Dermis microvascular lymphatic vessel endothelial cell (primary cell): Measurements from ENCODE around the gene PPP1R27. TPM values are rescaled to one million over a fixed set of nuclear protein-coding genes. Genes with fewer than 3 reads are reported as not detected.

ENCODE experiments used
- DNase-seq, 2 donors: peaks; one replicate each; pipeline versions ENCODE4 v3.0.0 to v3.0.0-alpha.2; 2010; ENCODE audit warnings: low read depth in 2 of 2
- total RNA-seq: library from RNA; depleted of rRNA; stranded (reverse); fragments of >200 nt; gene quantifications from 2 replicates; pipeline ENCODE4 v1.2.1, GENCODE V29; 2014

Gene PPP1R27
- total RNA-seq, 1 donor from 2014 or later = not detected

DNA sequence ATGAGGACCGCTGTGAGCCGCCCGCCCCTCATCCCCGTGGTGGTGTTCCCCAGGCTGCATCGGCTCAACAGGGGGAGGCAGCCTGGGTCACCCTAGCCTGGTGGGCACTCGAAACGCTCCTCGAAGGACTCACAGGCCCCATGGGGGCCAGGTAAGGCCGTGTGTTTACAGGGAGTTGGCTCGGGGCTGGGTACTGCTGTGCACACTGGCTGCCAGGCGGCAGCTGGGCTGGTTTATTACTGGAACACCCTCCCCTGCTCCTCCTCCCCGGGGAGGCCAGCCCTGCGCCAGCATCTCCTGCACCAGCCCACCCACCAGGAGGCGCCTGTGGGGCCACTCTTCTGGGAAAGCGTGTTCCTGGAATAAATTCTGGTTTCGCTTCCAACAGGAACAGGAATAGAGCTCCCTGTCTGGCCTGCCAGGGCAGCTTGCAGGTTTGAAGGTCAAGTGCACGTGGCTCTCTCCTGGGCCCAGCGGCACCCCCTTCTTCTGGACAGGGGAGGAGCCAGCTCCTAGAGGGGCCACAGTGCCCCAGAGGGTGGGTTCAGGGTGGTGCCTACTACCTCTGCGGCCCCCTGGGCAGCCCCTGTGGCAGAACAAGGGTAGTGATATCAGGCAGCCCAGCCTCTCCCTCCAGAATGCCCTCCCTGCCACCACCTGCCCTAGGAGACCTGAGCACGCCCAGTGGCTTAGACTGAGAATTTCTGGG is 13.1 kb downstream of the PPP1R27 start:
- peak; percentile 68 to 78 for DNase-seq

DNA sequence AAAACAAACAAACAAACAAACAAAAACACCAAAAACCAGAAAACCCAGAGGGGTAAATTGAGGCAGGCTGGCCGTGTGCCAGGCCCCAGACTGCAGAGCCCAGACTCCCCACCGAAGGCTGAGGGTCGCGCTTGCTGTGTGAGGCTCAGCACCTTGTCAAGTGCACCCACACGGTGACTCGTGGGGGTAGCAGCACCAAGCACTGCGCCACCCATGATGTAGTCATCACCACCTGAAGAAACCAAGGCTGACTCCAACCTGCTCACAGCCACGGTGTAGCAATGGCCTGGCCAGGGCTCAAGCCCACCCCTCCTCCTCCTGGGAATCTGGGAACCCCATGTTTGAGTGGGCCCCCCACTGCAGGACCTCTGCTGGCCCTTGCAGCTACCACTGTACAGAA is 13.7 kb downstream of the PPP1R27 start:
- no peak for DNase-seq

DNA sequence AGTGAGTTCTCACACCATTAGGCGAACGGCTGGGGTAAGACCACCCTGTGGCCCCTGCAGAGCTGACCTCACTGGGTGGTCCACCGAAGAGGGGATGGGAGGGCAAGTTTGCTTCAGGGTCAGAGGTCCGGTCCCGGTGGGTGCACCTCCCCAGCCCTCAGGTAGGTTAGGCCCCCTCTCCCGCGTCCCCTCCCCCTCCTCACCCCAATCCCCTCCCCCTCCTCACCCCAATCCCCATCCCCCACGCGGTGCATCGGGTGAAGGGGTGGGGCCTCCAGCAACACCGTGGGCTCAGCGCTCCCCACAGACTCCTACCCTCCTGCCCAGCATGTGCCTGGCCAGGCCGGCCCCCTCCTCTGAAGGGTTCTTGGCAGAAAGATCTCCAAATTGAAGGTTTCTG is 15.1 kb downstream of the PPP1R27 start:
- DNase-seq = no peak

DNA sequence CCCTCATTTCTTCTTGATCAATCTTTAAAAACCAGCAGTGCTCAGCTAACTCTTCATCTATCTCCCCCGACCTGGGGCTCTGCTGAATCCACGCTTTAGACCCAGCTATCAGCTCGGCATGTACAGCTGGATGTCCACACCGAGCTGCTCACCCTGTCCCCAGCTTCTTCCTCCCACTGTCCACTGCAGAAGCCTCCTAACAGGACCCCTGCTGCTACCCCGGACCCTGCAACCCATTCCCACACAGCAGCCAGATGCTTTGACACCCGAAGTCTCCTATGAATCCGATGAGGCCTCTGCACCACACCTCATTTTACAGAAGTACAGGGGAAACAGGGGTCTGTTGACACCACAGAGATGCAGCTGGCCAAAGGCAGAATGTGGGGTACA is 17.1 kb downstream of the PPP1R27 start:
- DNase-seq = no peak

DNA sequence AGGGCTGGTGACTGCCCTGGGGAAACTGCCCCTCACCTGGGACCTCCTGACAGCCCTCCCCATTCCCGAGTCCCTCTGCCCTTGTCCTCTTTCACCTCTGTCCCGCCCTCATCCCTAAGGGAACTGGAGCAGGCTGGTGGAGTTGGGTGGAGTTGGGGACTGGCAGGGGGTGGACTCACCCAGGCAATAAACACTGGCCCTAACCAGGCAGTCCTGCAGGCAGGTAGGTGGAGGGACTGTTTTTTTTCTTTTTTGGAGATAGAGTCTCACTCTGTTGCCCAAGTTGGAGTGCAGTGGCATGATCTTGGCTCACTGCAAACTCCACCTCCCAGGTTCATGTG is 19.2 kb downstream of the PPP1R27 start:
- DNase-seq = no peak

DNA sequence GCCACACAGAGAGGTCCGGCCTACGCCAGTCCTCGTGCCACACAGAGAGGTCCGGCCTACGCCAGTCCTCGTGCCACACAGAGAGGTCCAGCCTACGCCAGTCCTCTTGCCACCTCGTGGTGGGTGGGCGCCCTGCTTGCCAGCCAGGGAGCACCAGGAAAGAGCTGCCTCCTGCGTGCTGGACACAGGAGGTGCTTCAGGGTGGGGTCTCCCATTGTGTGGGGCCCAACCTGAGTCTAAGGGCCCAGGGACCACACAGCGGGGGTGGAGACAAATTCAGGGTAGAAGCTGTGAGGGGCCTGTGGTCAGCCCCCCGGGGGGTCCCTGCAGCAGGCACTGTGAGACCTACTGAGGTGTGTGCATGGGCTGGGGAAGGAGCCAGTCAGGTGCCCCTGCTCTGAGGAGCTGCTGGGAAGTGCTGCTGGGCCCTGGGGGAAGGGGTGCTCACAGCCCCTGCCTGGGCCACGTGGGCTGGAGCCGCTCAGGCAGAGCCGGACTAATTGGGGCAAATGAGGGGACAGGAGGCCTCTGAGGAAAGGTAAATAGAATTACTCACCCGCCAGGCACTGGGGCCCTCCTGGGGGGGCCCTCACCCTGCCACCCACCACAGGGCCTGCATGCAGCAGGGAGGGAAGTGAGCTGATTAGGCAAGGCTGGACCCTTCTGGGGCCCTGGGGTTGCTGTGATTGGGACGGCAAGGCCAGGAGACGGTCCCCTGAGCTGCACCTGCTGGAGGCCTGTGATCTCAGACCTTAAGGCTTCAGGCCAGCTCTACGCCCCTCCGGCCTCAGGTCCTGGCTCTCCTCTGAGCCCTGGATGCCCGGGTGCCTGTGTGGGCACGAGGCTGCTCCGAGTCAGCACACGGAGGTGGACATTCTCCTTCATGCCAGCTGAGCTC is 19.9 kb downstream of the PPP1R27 start:
- DNase-seq = no peak

DNA sequence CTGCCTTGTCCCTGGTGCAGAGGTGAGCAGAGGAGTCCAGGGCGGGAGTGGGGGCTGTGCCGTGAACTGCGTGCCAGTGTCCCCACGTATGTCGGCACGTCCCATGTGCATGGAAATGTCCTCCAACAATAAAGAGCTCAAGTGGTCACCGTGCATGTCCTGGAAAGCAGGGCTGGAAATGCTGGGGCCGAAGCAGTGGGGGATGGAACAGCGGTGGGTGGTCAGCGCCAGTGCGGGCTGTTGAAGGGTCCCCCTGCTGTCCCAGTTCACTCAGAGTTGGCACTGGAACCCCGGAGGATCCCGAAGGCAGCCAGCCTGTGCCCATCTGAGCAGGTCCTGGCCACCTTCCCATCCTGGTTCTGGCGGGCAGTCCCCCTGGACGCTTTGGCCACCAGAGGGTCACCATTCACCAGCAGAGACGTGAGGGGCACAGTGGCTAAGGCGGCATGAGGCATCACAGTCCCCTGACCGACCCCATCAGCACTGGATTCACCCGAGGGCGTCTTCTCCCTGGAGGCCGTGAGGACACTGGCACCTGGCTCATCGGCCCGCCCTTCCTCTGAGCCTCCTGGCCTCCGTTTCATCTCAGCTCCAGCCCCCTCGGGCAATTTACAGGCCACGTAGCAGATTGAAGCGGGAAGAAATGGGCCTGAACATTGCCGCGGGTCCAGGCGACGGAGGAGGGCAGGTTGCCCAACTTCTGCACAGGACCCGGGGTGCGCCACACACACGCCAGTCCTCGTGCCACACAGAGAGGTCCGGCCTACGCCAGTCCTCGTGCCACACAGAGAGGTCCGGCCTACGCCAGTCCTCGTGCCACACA is 20.8 kb downstream of the PPP1R27 start:
- DNase-seq = no peak

DNA sequence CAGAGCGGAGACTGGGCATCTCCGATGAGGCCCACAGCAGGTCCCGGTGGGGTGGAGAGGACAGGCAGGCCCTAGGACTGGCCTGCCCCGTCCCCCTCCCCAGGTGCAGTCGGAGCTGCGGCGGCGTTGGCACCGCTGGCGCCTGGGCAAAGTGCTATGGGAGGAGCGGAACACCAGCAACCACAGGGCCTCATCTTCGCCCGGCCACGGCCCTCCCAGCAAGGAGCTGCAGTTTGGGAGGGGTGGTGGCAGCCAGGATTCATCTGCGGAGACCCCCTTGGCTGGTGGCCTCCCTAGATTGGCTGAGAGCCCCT is 21.5 kb downstream of the PPP1R27 start:
- DNase-seq = no peak

DNA sequence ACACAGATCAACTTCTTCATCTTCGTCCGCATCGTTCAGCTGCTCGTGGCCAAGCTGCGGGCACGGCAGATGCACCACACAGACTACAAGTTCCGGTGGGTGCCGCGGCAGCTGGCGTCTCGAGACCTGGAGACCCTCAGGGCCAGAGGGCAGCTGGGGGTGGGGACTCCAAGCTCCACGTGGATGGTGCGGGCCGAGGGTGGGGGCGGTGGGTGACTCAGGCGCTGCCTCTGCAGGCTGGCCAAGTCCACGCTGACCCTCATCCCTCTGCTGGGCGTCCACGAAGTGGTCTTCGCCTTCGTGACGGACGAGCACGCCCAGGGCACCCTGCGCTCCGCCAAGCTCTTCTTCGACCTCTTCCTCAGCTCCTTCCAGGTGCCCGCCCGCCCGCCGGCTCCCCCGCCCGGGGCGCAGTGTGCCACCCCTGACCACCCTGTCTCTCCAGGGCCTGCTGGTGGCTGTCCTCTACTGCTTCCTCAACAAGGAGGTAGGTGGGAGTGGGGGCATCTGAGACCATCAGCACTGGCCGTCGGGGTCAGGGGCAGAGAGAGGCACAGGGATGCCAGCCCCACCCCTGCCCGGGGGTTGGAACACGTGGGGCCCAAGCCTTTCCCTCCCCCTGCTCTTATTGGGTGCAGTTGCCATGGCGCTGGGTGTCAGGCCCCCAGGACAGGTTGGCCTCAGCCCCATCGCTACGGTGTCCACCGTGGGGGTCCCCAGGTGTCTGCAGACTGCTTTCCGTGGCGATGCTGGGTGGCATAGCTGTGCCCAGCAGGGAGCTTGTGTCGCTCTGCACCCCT is 22.1 kb downstream of the PPP1R27 start:
- DNase-seq = no peak

DNA sequence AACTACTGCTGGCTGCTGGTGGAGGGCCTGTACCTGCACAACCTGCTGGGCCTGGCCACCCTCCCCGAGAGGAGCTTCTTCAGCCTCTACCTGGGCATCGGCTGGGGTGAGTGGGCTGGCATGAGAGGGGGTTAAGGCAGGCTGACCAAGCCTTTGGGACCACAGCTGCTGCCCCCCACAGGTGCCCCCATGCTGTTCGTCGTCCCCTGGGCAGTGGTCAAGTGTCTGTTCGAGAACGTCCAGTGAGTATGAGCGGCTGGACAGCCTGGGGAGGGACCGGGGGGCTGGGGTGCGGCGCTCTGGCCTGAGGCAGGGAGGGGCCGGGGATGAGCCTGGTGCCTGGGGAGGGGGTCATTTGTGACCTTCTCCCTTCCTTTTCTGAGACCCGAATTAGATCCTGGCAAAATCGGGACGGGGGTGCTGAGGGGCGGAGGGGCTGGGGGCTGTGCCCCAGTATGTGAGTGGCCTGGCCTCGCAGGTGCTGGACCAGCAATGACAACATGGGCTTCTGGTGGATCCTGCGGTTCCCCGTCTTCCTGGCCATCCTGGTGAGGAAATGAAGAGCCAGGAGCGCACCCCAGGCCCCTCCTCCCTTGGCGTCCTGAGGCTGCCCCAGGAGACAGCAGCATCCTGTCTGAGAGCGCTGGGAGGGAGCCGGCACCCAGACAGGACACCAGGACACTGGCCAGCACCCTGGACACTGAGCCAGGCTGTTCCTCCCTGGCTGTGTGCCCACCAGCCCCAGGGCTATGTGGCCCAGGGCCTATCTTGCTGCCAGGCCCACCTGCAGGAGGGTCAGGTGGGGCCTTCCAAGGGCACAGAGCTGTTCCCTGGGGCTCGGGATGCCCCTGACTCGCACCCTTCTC is 22.9 kb downstream of the PPP1R27 start:
- DNase-seq = no peak

DNA sequence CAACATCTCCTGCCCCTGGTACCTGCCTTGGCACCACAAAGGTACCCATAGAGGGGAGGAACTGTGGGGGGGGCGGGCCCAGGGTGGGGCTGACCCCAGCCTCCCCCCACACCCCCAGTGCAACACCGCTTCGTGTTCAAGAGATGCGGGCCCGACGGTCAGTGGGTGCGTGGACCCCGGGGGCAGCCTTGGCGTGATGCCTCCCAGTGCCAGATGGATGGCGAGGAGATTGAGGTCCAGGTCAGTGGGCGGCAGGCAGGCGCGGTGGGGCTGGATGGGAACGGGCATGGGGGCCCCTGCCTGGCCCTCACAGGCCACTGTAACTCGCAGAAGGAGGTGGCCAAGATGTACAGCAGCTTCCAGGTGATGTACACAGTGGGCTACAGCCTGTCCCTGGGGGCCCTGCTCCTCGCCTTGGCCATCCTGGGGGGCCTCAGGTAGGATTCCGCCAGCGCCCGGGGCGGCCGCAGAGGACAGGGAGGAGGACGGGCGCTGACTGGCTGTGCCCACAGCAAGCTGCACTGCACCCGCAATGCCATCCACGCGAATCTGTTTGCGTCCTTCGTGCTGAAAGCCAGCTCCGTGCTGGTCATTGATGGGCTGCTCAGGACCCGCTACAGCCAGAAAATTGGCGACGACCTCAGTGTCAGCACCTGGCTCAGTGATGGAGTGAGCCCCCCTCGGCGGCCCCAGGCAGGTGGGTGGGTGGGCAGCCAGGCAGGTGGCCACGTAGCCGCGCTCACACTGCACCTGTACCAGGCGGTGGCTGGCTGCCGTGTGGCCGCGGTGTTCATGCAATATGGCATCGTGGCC is 23.8 kb downstream of the PPP1R27 start:
- DNase-seq = no peak

DNA sequence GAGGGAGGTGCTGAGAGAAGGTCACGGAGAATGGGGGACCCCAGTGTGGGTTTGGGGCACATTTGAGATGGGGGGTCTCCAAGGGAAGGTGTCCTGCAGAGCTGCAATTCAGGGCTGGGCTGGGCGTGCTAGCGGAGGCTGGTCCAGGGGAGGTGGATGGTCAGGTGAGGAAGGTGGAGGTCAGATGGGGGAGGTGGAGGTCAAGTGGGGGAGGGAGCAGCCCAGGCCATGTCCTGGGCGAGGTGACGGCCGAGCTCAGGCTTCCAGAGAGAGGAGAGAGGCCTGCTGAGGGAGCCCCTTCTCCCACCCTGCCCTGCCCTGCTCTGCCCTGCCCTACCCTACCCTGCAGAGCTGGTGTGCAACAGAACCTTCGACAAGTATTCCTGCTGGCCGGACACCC is 24.4 kb downstream of the PPP1R27 start:
- DNase-seq = no peak

DNA sequence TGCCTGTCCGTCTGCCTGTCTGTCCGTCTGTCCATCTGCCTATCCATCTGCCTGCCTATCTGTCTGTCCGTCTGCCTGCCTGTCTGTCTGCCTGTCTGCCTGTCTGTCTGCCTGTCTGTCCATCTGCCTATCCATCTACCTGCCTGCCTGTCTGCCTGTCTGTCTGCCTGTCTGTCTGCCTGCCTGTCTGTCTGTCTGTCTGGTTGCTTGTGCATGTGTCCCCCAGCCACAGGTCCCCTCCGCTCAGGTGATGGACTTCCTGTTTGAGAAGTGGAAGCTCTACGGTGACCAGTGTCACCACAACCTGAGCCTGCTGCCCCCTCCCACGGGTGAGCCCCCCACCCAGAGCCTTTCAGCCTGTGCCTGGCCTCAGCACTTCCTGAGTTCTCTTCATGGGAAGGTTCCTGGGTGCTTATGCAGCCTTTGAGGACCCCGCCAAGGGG is 25.3 kb downstream of the PPP1R27 start:
- no peak for DNase-seq

DNA sequence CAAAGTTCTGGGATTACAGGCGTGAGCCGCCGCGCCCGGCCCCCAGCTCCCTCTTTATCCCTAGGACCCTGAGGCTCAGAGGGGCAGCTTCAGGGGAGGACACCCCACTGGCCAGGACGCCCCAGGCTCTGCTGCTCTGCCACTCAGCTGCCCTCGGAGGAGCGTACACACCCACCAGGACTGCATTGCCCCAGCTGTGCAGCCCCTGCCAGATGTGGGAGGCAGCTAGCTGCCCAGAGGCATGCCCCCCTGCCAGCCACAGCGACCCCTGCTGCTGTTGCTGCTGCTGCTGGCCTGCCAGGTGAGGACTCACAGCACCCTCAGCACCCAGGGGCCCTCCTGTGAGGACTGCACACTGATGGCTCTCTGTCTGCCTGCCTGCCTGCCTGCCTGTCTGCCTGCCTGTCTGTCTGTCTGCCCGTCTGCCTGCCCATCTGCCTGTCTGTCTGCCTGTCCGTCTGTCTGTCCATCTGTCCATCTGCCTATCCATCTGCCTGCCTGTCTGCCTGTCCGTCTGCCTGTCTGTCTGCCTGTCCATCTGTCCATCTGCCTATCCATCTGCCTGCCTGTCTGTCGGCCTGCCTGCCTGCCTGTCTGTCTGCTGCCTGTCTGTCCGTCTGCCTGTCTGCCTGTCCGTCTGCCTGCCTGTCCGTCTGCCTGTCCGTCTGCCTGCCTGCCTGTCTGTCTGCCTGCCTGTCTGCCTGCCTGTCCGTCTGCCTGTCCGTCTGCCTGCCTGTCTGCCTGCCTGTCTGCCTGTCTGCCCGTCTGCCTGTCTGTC is 25.9 kb downstream of the PPP1R27 start:
- DNase-seq = no peak

DNA sequence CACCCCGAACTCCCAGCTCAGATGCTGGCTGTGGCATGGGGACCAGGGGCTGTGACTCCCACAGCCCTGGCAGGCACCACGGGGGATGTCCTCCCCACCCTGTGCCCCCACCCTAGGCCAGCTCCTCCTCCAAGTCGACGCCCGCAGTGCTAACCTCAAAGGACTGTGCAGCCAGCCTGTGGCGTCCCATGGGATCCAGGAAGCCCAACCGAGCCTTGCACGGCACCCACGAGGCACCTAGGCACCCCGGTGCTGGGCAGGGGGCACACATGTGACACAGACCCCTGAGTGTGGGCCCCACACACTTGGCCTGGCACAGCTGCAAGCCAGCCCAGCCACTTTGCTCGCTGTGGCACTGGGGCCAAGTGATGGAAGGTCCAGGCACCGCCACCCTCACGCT is 27.0 kb downstream of the PPP1R27 start:
- no peak for DNase-seq

DNA sequence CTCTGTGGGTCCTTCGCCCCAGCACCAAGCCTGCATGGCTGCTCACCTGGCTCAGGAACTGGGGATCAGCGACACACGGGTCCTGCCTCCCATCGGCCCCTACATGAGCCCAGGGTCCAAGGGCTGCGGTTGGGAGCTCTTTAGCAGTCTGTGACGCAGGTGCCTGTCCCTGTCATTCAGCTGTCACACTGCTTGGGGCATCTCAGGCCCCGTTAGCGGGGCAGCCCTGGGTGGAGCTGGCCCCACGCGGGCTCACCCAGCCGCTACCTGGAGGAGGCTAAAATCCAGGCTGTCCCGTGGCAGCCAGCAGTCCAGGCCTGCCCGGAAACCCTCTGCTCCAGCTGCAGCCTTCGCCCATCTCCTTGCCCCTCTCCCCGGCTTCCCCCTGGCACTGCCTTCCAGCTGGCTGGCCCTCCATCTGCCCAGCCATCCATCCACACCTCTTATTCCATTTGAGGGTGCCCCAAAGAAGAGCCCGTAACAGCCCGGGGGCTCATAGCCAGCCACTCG is 27.6 kb downstream of the PPP1R27 start:
- DNase-seq = no peak

DNA sequence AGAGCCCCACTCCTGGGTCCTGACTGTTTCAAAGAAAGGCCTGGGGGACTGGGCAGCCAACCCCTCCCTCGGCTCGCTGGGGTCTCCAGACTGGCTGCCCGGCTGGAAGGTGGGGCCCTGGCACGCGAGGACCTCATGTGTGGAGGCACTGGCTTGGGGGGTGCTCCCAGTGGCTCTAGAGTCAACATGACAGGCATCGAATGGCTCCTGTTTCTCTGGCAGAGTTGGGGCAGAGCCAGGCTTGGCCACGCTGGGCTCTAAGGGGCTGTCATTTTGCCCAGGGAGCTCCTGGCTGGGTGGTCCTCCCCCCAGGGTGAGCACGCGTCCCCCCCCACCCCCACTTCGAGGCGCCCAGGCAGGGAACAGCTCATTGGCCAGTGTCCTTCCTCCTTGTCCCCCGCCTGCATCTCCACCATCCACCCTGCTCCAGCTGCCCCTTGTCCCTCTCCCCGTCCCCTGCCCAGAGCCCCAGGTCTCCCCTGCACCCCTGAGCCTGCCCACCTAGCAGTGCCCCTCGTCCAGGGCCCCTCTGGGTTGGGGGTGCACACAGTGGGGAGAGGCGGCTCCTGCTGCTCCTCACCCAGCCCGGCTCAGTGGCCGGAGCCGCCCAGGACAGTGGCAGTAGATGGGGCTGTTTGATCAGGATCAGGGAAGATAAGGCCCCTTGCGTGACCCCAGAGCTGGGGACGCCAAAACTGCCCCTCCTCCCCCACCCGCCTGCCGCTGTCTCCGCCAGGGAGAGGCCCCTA is 28.2 kb downstream of the PPP1R27 start:
- DNase-seq = no peak
